ENCODE measurements around the gene ABHD12B.

Gene ABHD12B

GRCh38 chr14:50871914-50872732, at the start of gene ABHD12B:
ABHD12B (plus strand) TSS chr14:50872053; CDS start chr14:50872175, 122 bp downstream.
- H3K4me3 ChIP-seq (ENCODE audit: low read depth, low read length), result no peak within 1 kb of the TSS
- DNase-seq (ENCODE audit: low read depth), result no peak
- no peak for TF ChIP-seq CTCF (IDR thresholded peaks at IDR 0.05; ENCODE audit: low read depth, low read length, missing control alignments)

- DNase-seq (ENCODE audit: low read depth), result no peak
- H3K4me3 ChIP-seq (ENCODE audit: low read depth, low read length), result peak overlapping the region; percentile 41; the same call in 1 of the 2 replicates
- no peak for TF ChIP-seq CTCF (IDR thresholded peaks at IDR 0.05; ENCODE audit: low read depth, low read length, missing control alignments)
Observed at GRCh38 chr14:50822501-50823042, 49.3 kb upstream of the ABHD12B start.

DNA sequence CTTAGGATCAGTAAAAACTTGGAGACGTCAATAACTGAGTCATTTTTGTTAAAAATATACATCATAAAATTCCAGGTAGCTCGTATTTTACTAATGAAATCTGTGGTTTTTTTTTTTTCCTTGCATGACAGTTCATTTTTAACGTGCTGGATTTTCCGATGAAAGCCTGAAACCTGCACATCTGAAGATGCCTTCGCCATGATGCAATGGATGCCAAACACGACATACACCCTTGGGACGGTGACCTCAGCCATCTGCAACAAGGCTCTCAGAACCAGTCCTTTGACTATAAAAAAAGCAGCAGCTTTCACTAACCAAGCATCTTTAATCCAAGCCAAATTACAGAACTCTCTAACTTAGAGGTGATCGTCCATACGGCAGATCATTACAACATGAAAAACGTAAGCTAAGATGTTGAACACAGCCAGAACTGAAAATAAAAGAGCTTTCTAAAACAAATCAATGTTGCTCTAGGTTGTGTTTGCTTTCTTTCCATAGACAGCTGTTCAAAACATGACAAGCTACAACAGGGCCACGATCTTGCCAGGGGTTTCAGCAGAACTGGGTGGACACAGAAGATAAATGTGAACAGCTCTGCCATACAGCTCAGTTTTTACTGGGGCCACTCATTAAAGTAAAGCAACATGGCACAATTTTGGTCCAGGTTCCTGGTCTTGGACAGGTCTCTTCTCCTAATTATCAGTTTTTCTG, 48.6 kb upstream of the ABHD12B start:
- no peak for DNase-seq (ENCODE audit: low read depth)
- TF ChIP-seq CTCF (IDR thresholded peaks at IDR 0.05; ENCODE audit: low read depth, low read length, missing control alignments), result no peak
- H3K4me3 ChIP-seq (ENCODE audit: low read depth, low read length), result peak overlapping the region; percentile 41

GRCh38 chr14:50823762-50824636, 47.9 kb upstream of the ABHD12B start:
- DNase-seq (ENCODE audit: low read depth), result no peak
- peak overlapping the region; percentile 41 for H3K4me3 ChIP-seq (ENCODE audit: low read depth, low read length)
- TF ChIP-seq CTCF (IDR thresholded peaks at IDR 0.05; ENCODE audit: low read depth, low read length, missing control alignments), result no peak

GRCh38 chr14:50825307-50825706, 46.5 kb upstream of the ABHD12B start:
- no peak overlapping the region; the same call in 1 of the 2 replicates for H3K4me3 ChIP-seq (ENCODE audit: low read depth, low read length)
- no peak for DNase-seq (ENCODE audit: low read depth)
- no peak for TF ChIP-seq CTCF (IDR thresholded peaks at IDR 0.05; ENCODE audit: low read depth, low read length, missing control alignments)

DNA sequence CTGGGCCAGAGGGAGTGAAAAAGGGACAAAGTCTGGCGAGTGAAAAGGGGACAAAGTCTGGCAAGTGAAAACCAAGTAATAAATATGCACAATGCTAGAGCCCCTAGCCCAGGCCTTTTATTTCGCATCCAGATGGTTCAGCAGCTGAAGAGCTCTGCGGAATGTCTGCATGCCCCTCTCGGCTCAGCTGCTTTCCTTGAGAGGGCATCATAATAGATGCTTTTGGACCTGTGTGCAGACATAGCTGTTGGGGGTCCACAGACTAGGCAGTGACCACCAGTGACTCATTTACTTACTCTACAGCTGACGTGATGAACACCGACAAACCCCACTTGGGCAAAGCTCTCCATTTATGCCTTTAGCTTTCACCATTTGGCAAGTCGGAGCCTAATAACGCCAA, 45.2 kb upstream of the ABHD12B start:
- DNase-seq (ENCODE audit: low read depth), result no peak
- no peak for TF ChIP-seq CTCF (IDR thresholded peaks at IDR 0.05; ENCODE audit: low read depth, low read length, missing control alignments)
- peak overlapping the region; percentile 0; the same call in 1 of the 2 replicates for H3K4me3 ChIP-seq (ENCODE audit: low read depth, low read length)
